K562 (cell line): ENCODE results near the gene ROBO1. TPM values are rescaled to one million over a fixed set of nuclear protein-coding genes. Genes with fewer than 3 reads are reported as not detected.

Experiments
- ATAC-seq: fragments of 200-7000 bp; cut with Tn5 transposase; 3 replicates; pipeline ENCODE4 v1.9.1; 2020; ENCODE audit warnings: moderate library complexity
- BruUV-seq: library from RNA; stranded (reverse); fragments of 400-500 nt; replicated peaks from 2 replicates; lab custom pipeline; 2021; lab: Mats Ljungman, UMichigan
- CTCF ChIA-PET: fragments of 300-600 bp; formaldehyde crosslinking; extraction: SDS; loops from one replicate; lab custom pipeline; 2021; ENCODE audit warnings: low intra/inter-chr PET ratio; lab: Yijun Ruan, JAX
- POLR2A ChIA-PET: fragments of 300-600, 350-650 bp; sonication (Branson Sonifier 250); formaldehyde crosslinking; extraction: SDS; loops from one replicate; lab custom pipeline; 2021; ENCODE audit warnings: antibody characterized with exemption, inconsistent platforms; lab: Yijun Ruan, JAX
- DNase-seq, 4 experiments: peaks; one replicate each; pipeline versions ENCODE4 v3.0.0 to v3.0.0-alpha.2; 2011 to 2018; ENCODE audit warnings: low spot score in 3 of 4, mixed read lengths in 3 of 4; ENCODE audit errors: extremely low read depth in 1 of 4
- FAIRE-seq: peaks from 2 replicates; lab custom pipeline; 2011; peaks lifted over from hg19 to GRCh38; lab: Jason Lieb, UNC
- H2AFZ ChIP-seq: 2 replicates; pipeline ENCODE4 v1.6.0; 2011; ENCODE audit warnings: low read depth, low read length, control low read depth, inconsistent platforms
- H3K27ac ChIP-seq: fragments of 200-600 bp; 3 replicates; pipeline ENCODE4 v1.8.0; 2011; ENCODE audit warnings: low read depth, mild to moderate bottlenecking, control low read depth, inconsistent platforms, low read length, moderate library complexity, mixed read lengths; ENCODE audit errors: extremely low read depth
- H3K27me3 ChIP-seq, 2 experiments: fragments of 300-600 bp in 1 of 2; 2 replicates in 1 of 2; 3 replicates in 1 of 2; pipeline versions ENCODE4 v1.6.0 to v1.8.0; 2011; ENCODE audit warnings: inconsistent platforms in 2 of 2, low read length in 2 of 2, mild to moderate bottlenecking in 1 of 2, mixed read lengths in 1 of 2, moderate library complexity in 1 of 2; ENCODE audit not compliant: control insufficient read depth in 2 of 2, insufficient read depth in 2 of 2
- H3K36me3 ChIP-seq: fragments of 300-600 bp; 3 replicates; pipeline ENCODE4 v1.8.0; 2011; ENCODE audit warnings: mild to moderate bottlenecking, low read length, inconsistent platforms; ENCODE audit not compliant: control insufficient read depth, insufficient read depth
- H3K4me1 ChIP-seq, 2 experiments: fragments of 200-600 bp in 1 of 2; replicated peaks in 1 of 2; 2 replicates in 1 of 2; 3 replicates in 1 of 2; pipeline versions ENCODE4 v1.5.1 to v1.8.0; 2011; ENCODE audit warnings: inconsistent platforms in 2 of 2, low read length in 2 of 2, mild to moderate bottlenecking in 1 of 2, mixed read lengths in 1 of 2, moderate library complexity in 1 of 2; ENCODE audit not compliant: control insufficient read depth in 2 of 2, insufficient read depth in 2 of 2
- H3K4me2 ChIP-seq: 2 replicates; pipeline ENCODE4 v1.6.1; 2011; ENCODE audit warnings: low read length, control low read depth, inconsistent platforms, mixed read lengths; ENCODE audit not compliant: insufficient read depth
- H3K4me3 ChIP-seq: fragments of 200-600 bp; sonication (generic), shearing (Covaris generic); 2 replicates; pipeline ENCODE4 v1.5.1; 2016; ENCODE audit warnings: control low read depth, inconsistent platforms
- H3K79me2 ChIP-seq: fragments of 200-600 bp; 3 replicates; pipeline ENCODE4 v1.8.0; 2011; ENCODE audit warnings: low read length, inconsistent platforms; ENCODE audit not compliant: control insufficient read depth, insufficient read depth
- H3K9ac ChIP-seq, 2 experiments: 2 replicates each; pipeline versions ENCODE4 v1.6.0 to v1.6.1; 2011; ENCODE audit warnings: low read depth in 2 of 2, low read length in 2 of 2, control low read depth in 1 of 2, inconsistent platforms in 1 of 2, mild to moderate bottlenecking in 1 of 2, mixed read lengths in 1 of 2; ENCODE audit not compliant: insufficient read depth in 1 of 2
- H3K9me1 ChIP-seq: one replicate; pipeline ENCODE4 v1.6.0; 2011; ENCODE audit warnings: inconsistent platforms, mild to moderate bottlenecking, low read length, moderate library complexity; ENCODE audit not compliant: control insufficient read depth, insufficient read depth
- H3K9me3 ChIP-seq: replicated peaks from 2 replicates; pipeline ENCODE4 v1.5.1; 2011; ENCODE audit warnings: low read depth, low read length, inconsistent platforms; ENCODE audit not compliant: control insufficient read depth, insufficient read depth
- H4K20me1 ChIP-seq: replicated peaks from 2 replicates; pipeline ENCODE4 v1.6.1; 2011; ENCODE audit warnings: low read length, inconsistent platforms, mixed read lengths; ENCODE audit not compliant: control insufficient read depth, insufficient read depth
- BHLHE40 ChIP-seq: IDR thresholded peaks from 2 replicates; pipeline ENCODE4 v1.6.1; 2011; ENCODE audit warnings: low read length, improper control_type of control experiment
- DACH1 ChIP-seq: fragments of 450-650 bp; IDR thresholded peaks from 2 replicates; pipeline ENCODE4 v1.6.1; 2018; ENCODE audit not compliant: partially characterized antibody
- FIP1L1 ChIP-seq: fragments of 200-400 bp; formaldehyde crosslinking; IDR thresholded peaks from 2 replicates; pipeline ENCODE4 v1.6.1; 2018; ENCODE audit warnings: mild to moderate bottlenecking, low read depth, low read length; ENCODE audit not compliant: poor library complexity, severe bottlenecking
- FOS ChIP-seq: IDR thresholded peaks from 3 replicates; pipeline ENCODE4 v1.6.1; 2011; ENCODE audit not compliant: insufficient read length; ENCODE audit errors: extremely low read depth
- KLF13 ChIP-seq: fragments of 450-650 bp; IDR thresholded peaks from 2 replicates; pipeline ENCODE4 v1.6.1; 2016; ENCODE audit warnings: missing genetic modification characterization, low read depth, mild to moderate bottlenecking, missing compliant biosample characterization, moderate library complexity, borderline replicate concordance
- MCM5 ChIP-seq: fragments of 450-650 bp; IDR thresholded peaks from 2 replicates; pipeline ENCODE4 v1.6.1; 2016; ENCODE audit warnings: low read depth
- NR2F6 ChIP-seq: fragments of 450-650 bp; formaldehyde crosslinking; IDR thresholded peaks from 2 replicates; pipeline ENCODE4 v1.4.0; 2020; ENCODE audit warnings: mild to moderate bottlenecking
- PTBP1 ChIP-seq: fragments of 200-400 bp; formaldehyde crosslinking; IDR thresholded peaks from 2 replicates; pipeline ENCODE4 v1.6.1; 2017; ENCODE audit warnings: low read depth, low read length
- RBM34 ChIP-seq: fragments of 200-400 bp; formaldehyde crosslinking; IDR thresholded peaks from 2 replicates; pipeline ENCODE4 v1.6.1; 2018; ENCODE audit warnings: low read length, borderline replicate concordance; ENCODE audit not compliant: insufficient read depth
- SRSF7 ChIP-seq: fragments of 200-400 bp; formaldehyde crosslinking; optimal IDR thresholded peaks from 2 replicates; pipeline ENCODE3; 2017; ENCODE audit warnings: mild to moderate bottlenecking, low read depth, low read length
- STAT5A ChIP-seq: IDR thresholded peaks from 2 replicates; pipeline ENCODE4 v1.6.1; 2012; ENCODE audit warnings: low read length, inconsistent platforms, borderline replicate concordance
- WHSC1 ChIP-seq: IDR thresholded peaks from one replicate; pipeline ENCODE4 v1.6.1; 2012; ENCODE audit warnings: low read length, control low read depth, inconsistent platforms
- ZBTB11 ChIP-seq, 3 experiments: fragments of 200-800 bp in 1 of 3; fragments of 250-450 bp in 1 of 3; fragments of 450-650 bp in 1 of 3; sonication (Bioruptor Pico) in 1 of 3; sonication (Bioruptor generic) in 1 of 3; formaldehyde crosslinking in 1 of 3; IDR thresholded peaks; 2 replicates each; pipeline versions ENCODE4 v1.6.1 to v1.8.0; 2016 to 2022; ENCODE audit warnings: mild to moderate bottlenecking in 2 of 3, missing genetic modification characterization in 2 of 3, missing compliant biosample characterization in 1 of 3, moderate library complexity in 1 of 3
- ZNF23 ChIP-seq: fragments of 250-450 bp; sonication (Bioruptor Pico); IDR thresholded peaks from 2 replicates; pipeline ENCODE4 v1.4.0; 2020; ENCODE audit warnings: mild to moderate bottlenecking
- ZNF695 ChIP-seq: fragments of 450-650 bp; formaldehyde crosslinking; IDR thresholded peaks from 2 replicates; pipeline ENCODE4 v1.4.0; 2020; ENCODE audit warnings: mild to moderate bottlenecking, moderate library complexity
- WGBS: fragments of 100-300 bp; shearing (Covaris generic); methylation state at CpG from one replicate; pipeline ENCODE4 v1.1.6; 2016; ENCODE audit warnings: low coverage, mixed read lengths; ENCODE audit not compliant: insufficient coverage; ENCODE audit errors: missing lambda C conversion rate; 5-methylcytosine and 5-hydroxymethylcytosine counted together
- in situ Hi-C: fragments of 300-500 bp; cut with MboI; formaldehyde crosslinking; loops from 4 replicates; pipeline ENCODE4 v1.15.0; 2018; ENCODE audit warnings: inconsistent platforms, mixed read lengths
- intact Hi-C: fragments of 100-400 bp; cut with micrococcal nuclease; formaldehyde crosslinking; loops from 2 replicates; pipeline ENCODE4 v1.14.2; 2022
- polyA plus RNA-seq, 8 experiments: library from polyadenylated mRNA; depleted of rRNA in 4 of 8; stranded (reverse) in 5 of 8; unstranded in 3 of 8; fragments of >200 nt; fragmentation: Nextera tagmentation in 2 of 8; fragmentation: Illumina TruSeq in 1 of 8; extraction: Ambion mirVana in 2 of 8; extraction: Trizol in 1 of 8; gene quantifications; 2 replicates each; pipeline versions ENCODE4 v1.2.1 to v1.2.3, GENCODE V29; 2011 to 2014; ENCODE audit warnings: inconsistent platforms in 1 of 8, missing spikeins in 1 of 8
- total RNA-seq, 7 experiments: library from RNA; depleted of rRNA in 6 of 7; stranded (reverse); fragments of >200 nt in 6 of 7; fragmentation: Illumina TruSeq in 2 of 7; extraction: Trizol in 2 of 7; gene quantifications; 2 replicates each; pipeline versions ENCODE4 v1.2.1 to v1.2.3, GENCODE V29; 2011 to 2021; ENCODE audit warnings: low replicate concordance in 1 of 7

Gene ROBO1
- total and polyA plus RNA-seq, 9 of the 15 experiments (the other 6 are each of a cell fraction or from before 2014, with no cell fraction given), result 0.01 to 0.53 (median 0.17) TPM; not detected in 5

- ChIA-PET POLR2A (no interaction called here), CTCF (no interaction called here)
- Histone ChIP-seq H3K36me3 (no peaks in the 10 kb centered on the region), H3K79me2 (no peaks in the 10 kb centered on the region), H3K9me3 (no peaks in the 10 kb centered on the region), H3K4me2 (no peak overlapping the region), H3K4me1 (no peaks in the 10 kb centered on the region), H4K20me1 (no peaks in the 10 kb centered on the region), H3K4me3 (no peak overlapping the region), H3K27ac (no peak overlapping the region), H3K27me3 (no peaks in the 10 kb centered on the region), H3K9ac (no peak overlapping the region), H3K9me1 (no peaks in the 10 kb centered on the region), H2AFZ (no peak overlapping the region)
- 13% methylated on average over 1 of the region's 1 CpG for WGBS
- in situ Hi-C loops (no loop called here), intact Hi-C loops (no loop called here)
- no TSS peak for BruUV-seq
- DNase-seq, result no peak
- no peak for TF ChIP-seq WHSC1
- no peak for TF ChIP-seq STAT5A
- no peak for TF ChIP-seq FIP1L1
- no peak for TF ChIP-seq RBM34
- no peak for TF ChIP-seq DACH1
- no peak for TF ChIP-seq FOS
- ATAC-seq, result no peak
- no peak for FAIRE-seq
Observed at GRCh38 chr3:78799681-78800080, 968.1 kb downstream of the ROBO1 start.

GRCh38 chr3:78798266-78798832 is 969.4 kb downstream of the ROBO1 start:
- no peak overlapping the region for H3K4me2 ChIP-seq
- ChIA-PET CTCF (no interaction called here), POLR2A (no interaction called here)
- H3K27me3 ChIP-seq, result no peaks in the 10 kb centered on the region
- ATAC-seq (no peak), FAIRE-seq (no peak), DNase-seq (no peak)
- H3K4me1 ChIP-seq, result no peaks in the 10 kb centered on the region
- no peaks in the 10 kb centered on the region for H3K9me1 ChIP-seq
- no peaks in the 10 kb centered on the region for H3K36me3 ChIP-seq
- H2AFZ ChIP-seq, result no peak overlapping the region
- H3K27ac ChIP-seq, result no peak overlapping the region
- H3K79me2 ChIP-seq, result no peaks in the 10 kb centered on the region
- in situ Hi-C loops, result no loop called here
- intact Hi-C loops, result no loop called here
- H3K9ac ChIP-seq, result no peak overlapping the region
- no peak overlapping the region for H3K4me3 ChIP-seq
- no peaks in the 10 kb centered on the region for H4K20me1 ChIP-seq
- H3K9me3 ChIP-seq, result no peaks in the 10 kb centered on the region
- BruUV-seq, result no TSS peak
- TF ChIP-seq NR2F6 (CRISPR knock-in tag) (no peak), ZNF23 (CRISPR knock-in tag) (no peak), PTBP1 (no peak), ZBTB11 (CRISPR knock-in tag; IDR thresholded peaks at IDR 0.05) (no peak), BHLHE40 (no peak), SRSF7 (no peak), KLF13 (tag) (no peak), MCM5 (no peak), ZNF695 (CRISPR knock-in tag) (no peak)
